Activated naive CD8-positive, alpha-beta T cell treated with anti-CD3 and anti-CD28 coated beads, Interleukin-2, amount 50 U/mL, for 16 hours (primary cell): ENCODE results near the gene CSTB.
A peak's percentile ranks its signal among the peaks of the same experiment; 100 is the strongest.
"Not testable (repeated sequence)": the region's sequence is repeated elsewhere in the genome, so short reads cannot be mapped to it uniquely, and the experiment has no call there.

Experiments used
- DNase-seq: peaks from one replicate; pipeline ENCODE4 v3.0.0-alpha.2; 2020; ENCODE audit warnings: low read depth, low spot score

Gene CSTB

GRCh38 chr21:43775795-43776430 lies at the start of gene CSTB:
TSS of gene CSTB (minus strand) at chr21:43776308. CDS start at chr21:43776269, 39 bp downstream.
- DNase-seq = peak; percentile 51

- no peak for DNase-seq
Measured at GRCh38 chr21:43825242-43825935, 49.3 kb upstream of the CSTB start.

- DNase-seq = no peak
Measured at GRCh38 chr21:43824333-43825241, 48.5 kb upstream of the CSTB start.

GRCh38 chr21:43822741-43823140 lies 46.6 kb upstream of the CSTB start:
- DNase-seq = not testable (repeated sequence)

- DNase-seq = not testable (repeated sequence)
Measured at GRCh38 chr21:43822166-43822565, 46.1 kb upstream of the CSTB start.

- no peak for DNase-seq
Measured at GRCh38 chr21:43820466-43820865, 44.4 kb upstream of the CSTB start.

GRCh38 chr21:43819511-43820405 lies 43.6 kb upstream of the CSTB start:
- no peak for DNase-seq

GRCh38 chr21:43818685-43819084 lies 42.6 kb upstream of the CSTB start:
- no peak for DNase-seq

GRCh38 chr21:43817157-43818086 lies 41.3 kb upstream of the CSTB start:
- no peak for DNase-seq

GRCh38 chr21:43816611-43817071 lies 40.5 kb upstream of the CSTB start:
- no peak for DNase-seq

- DNase-seq = no peak
Measured at GRCh38 chr21:43815991-43816390, 39.9 kb upstream of the CSTB start.

- DNase-seq = no peak
Measured at GRCh38 chr21:43815107-43815613, 39.1 kb upstream of the CSTB start.

GRCh38 chr21:43814215-43815106 lies 38.4 kb upstream of the CSTB start:
- DNase-seq = no peak

GRCh38 chr21:43813656-43813980 lies 37.5 kb upstream of the CSTB start:
- DNase-seq = no peak

GRCh38 chr21:43812957-43813655 lies 37.0 kb upstream of the CSTB start:
- DNase-seq = no peak

- DNase-seq = no peak
Measured at GRCh38 chr21:43812139-43812821, 36.2 kb upstream of the CSTB start.

- no peak for DNase-seq
Measured at GRCh38 chr21:43811262-43812105, 35.4 kb upstream of the CSTB start.
